Measurements from ENCODE around the gene KRT85.
A peak's percentile ranks its signal among the peaks of the same experiment; 100 is the strongest.

Gene KRT85

DNA sequence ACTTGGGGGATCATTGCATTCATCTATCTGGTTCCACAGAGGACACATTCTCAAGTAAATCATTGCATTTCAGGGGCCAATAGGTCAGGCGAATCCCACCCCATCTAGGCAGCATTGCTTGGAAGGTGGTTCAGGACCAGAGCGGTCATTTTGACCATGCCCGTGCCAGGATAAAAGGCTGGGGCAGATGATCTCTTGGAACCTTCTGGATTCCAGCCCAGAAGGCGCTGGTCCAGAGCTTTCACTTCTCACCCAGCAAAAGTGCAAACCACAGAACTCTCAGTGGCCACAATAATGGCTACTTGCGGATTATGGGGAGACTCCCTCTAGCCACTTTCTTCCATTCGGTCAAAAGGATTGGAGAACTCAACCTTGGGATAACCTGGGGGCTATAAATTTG is 595 bp upstream of the KRT85 start:
- no peak for DNase-seq (ENCODE audit: low spot score)

DNA sequence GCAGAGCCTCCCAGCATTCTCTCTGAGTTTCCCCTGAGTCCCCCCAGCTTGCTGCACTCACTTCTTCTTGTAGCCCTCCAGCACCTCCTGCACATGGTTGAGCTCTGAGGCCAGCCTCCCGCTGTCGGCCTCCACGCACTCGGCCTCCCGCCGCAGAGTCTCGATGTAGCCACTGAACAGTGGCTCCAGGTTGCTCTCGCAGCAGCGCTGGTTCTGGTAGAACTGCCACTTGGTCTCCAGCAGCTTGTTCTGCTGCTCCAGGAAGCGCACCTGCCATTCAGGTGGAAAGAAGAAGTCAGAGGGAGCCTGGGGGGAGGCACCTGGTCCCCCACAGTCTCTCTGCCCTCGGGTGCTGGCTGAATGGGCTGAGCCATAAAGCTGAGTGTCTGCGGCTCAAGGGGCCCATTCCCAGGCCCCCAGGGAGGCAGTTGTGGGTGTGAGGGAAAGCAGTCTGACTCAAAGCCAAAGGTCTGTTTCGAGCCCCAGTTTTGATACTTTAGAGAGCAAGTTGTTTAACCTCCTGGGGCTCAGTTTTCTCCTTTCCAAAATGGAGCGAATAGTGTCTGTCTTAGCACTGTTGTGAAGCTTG is 2.3 kb downstream of the KRT85 start:
- no peak for DNase-seq (ENCODE audit: low spot score)

DNA sequence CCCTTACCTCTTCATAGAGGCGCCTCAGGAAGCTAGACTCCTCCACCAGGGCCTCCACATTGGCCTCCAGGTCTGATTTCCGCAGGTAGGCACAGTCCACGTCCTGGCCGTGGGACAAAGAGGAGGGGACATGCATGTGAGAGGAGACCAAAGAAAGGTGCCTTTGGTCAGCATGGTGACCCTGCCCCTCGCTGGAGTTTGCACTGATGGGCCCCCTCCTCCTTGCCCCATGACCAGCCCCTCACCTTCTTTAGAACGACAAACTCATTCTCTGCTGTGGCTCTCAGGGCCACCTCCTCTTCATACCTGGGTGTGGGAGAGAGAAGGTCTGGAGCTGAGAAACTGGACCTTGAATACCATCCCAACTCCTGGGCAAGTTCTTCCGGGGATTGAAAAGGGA is 3.2 kb downstream of the KRT85 start:
- no peak for DNase-seq (ENCODE audit: low spot score)

DNA sequence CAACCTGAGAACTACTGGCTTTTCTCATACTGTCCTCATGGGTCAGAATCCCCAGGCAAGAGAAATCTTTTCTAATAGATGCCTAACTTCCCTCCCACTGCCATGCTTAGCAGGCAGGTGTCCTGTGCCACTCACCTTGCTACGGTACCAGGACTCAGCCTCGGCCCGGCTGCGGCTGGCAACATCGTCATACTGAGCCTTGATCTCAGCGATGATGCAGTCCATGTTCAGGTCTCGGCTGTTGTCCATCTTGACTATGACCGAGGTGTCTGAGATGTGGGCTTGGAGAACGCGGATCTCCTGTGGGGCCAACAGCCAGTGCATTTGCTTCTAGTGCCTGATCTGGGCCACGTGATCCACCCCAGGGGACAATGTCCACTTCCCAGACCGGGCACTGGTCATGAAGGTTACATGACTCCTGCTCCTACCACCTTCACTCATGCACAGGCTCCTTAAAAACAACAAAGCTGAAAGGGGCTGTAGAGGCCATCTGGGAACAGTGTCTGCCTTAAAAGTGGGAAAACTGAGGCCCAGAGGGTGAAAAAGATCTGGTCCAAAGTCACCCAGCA is 4.1 kb downstream of the KRT85 start:
- no peak for DNase-seq (ENCODE audit: low spot score)

DNA sequence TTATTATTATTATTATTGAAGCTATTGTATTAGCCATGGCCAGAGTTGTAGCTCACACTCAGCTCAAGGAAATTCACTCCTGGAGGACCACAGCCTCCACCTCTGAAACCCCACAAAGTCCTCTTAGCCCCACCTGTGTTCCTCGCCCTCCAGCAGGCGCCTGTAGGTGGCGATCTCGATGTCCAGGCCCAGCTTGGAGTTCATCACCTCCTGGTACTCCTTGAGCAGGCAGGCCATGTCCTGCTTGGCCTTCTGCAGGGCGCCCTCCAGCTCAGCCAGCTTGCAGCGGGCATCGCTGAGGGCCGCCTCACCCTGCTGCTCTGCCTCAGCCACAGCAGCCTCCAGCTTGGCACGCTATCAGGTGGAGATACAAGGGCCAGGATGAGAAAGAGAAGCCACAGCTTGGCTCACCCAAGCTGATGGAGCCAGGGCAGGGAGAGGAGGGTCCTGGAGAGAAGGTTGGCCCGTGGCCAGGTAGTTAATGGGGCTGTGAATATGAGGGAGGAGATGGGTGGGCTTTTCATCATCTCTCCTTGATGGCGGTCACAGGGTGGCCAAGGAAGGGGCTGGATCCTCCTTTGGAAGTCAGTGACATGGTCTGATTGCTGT is 5.1 kb downstream of the KRT85 start:
- no peak for DNase-seq (ENCODE audit: low spot score)

DNA sequence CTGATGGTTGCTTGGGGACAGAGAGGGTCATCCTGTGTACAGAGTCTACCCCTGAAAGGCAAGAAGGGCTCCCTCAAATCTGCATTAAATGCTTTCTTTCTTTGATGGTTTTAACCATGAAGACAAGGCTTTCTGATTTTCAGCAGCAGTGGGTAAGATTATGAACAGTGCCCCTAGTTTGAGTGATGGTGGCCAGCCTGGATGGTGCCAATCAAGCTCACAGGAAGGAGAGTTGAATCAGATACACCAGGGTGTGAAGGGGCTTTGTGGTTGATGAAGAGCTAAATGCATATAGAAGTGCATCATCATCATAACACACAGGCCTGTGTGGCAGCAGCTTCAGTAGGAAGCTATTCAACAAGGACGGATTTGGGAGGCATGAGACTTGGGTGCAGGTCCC is 5.7 kb downstream of the KRT85 start:
- no peak for DNase-seq (ENCODE audit: low spot score)

DNA sequence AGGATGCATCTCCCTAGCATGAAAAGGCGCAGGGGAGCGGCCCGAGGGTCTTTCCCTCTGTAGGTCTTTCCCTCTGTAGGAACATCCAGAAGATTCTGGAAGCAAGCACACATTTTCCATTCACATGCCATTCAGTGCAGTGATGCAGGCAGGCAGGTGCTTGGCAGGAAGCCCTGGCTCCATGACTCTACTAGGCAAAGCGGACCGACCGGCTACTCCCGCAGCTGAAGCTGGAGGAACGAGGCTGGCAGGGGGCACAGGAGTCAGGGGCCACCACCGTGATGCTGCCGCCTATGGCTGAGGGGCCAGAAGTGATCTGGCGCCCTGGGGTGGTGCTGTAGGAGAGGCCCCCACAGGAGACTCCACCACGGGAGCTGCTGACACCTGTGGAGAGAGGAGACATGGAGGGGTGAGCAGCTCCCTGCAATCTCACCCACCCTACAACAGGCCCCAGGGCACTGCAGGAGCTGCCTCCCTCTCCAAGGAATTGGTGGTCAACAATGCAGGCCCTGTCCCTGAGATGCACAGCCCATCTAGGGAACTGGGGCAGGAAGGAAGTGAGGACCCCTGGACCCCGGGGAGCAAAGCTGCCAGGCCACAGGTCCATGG is 6.5 kb downstream of the KRT85 start:
- DNase-seq (ENCODE audit: low spot score), result no peak

DNA sequence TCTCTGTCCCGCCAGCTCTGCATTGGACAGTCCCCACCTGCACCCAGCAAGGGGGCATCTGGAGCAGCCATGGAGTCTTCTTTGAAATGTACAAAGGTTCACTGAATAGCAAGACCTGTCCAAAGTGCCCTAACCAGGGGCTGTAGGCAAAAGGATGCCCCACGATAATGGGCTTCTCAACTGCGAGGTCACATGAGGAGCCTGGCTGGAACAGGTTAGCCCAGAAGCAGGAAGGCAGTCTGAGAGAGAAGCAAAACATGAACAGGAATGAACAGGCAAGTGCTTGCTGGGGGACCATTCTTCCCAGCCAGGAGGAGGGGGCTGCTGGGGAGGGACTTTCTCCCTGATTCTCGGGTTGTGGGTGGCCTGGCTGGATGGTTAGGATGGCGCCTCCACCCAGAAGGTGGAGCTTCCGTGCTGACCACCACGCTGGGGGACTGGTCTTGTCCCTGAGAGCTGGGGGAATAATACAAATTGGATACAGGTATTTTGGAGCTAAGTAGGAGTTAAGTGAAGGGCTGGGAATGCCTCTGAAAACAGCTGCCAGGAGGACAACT is 7.1 kb downstream of the KRT85 start:
- DNase-seq (ENCODE audit: low spot score), result no peak

DNA sequence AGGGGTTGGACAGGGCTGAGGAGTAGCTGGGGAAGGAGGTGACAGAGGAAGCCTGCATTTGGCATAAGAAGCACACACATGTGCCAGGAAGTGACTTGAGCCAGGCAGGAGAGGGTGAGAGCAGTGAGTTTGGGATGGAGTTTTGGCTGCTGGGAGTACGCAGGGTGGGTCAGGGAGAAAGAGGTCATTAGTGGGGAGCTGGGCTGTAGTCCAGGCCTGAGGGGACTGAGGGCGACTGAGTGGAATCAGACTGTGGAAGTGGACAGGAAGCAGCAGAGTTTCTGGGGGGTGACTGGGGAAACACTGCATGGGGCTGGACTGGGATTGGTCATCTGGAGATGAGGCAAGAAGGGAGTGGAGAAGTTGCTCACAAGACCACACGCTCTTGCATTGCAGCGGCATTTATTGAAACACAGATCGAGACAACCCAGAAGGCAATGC is 7.6 kb downstream of the KRT85 start:
- no peak for DNase-seq (ENCODE audit: low spot score)

DNA sequence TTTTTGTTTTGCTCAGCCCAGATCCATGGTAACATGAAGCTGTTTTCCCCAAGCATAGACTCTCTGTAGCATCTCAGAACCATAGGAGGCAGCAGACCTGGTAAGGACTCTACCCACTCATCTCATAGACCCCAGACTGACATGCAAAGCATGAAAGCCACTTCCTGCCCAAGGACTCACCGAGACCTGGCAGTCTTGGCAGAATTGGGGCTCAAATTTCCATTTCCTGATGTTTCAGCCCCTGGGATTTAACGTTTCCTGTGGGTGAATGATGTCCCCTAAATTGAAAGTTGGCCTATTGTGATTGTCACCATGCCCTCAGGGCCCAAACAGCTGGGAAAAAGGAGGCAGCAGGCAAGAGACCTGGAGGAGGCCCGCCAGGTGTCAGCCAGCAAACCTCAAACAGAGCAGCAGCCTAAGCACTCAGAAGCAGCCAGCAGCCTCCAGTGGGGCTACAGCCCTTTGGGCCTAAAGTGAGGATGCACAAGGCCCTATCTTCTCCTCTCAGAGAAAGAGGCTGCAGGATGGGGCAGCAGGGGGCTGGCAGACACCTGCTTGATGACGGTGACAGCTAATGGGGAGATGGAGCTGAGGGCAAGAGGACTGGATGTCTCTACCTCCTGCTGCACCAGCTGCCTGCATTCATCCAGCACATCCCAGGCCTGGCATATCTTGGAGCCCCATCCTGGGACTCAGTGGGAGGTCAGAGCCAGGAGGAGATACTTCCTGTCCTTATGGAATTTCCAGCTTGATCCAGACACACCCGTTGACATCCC is 8.5 kb downstream of the KRT85 start:
- DNase-seq (ENCODE audit: low spot score), result no peak

DNA sequence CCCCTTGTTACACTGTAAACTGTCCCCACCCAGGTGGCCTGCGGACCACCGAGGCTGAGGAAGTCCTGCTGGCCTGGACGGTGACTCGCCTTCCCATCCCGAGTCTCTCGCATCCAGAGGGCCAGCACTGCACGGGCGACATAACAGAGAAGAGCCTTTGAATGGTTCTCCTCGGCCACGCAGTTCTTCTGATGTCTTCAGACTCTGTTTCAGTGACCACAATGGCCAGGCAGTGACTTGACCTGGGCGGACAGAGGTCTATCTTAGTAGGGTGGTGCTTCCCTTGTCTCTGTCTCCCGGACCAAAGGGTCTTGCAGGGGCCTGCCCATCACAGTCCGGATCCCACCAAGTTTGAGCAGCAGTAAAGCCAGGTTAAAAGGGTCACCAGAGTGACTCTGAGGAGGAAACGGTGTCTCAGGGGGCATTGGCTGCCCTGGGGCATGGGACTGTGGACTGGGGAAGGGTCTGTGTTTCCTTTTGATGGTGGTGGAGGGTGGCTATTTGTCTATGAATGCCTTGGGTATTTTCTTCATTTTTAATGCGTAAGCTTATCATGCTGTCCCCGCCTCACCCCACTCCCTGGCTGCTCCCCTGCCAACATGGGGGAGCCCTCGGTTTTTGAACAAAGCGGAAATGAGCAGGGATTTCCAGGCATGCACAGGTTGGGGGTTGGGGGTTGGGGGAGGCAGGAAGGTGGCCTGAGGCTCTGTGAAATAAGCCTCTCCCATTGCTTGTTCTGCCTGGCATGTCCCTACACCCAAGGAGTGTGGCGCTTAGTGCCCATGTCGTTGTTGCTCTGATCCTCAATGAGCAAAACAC is 10.3 kb downstream of the KRT85 start:
- no peak for DNase-seq (ENCODE audit: low spot score)

DNA sequence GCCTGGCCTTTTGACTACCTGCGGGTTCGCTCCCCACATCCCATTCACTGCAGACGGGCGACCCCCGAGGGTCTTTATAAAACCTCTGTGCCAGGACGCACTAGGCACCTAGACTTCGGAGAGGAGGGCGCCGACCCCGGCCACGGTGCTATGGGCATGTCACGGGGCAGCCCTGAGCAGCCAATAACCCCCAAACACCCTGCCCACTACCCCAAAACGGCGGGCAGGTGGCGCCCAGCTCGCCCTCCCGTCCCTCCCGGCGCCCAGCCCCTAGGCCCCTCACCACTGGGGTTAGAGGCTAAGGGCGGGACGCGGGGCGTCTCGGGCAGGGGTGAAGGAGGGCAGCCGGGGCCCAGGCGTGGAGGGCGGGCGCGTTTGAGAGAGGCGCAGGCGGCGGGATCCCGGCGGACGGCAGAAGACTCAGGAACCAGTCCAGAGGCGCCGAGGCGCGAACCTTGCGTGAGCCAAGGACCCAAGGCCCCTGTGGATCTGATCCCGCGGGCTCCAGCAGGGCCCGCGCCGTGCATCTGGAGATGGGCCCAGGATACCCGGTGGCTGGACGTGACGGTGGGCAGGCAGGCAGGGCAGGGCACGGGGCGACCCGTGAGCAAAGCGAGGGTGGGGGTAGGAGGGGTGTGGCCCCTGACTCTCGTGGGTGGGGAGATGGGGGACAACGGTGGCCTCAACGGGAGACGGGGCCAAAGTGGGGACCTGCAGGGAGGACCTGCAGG is 11.1 kb downstream of the KRT85 start:
- no peak for DNase-seq (ENCODE audit: low spot score)

DNA sequence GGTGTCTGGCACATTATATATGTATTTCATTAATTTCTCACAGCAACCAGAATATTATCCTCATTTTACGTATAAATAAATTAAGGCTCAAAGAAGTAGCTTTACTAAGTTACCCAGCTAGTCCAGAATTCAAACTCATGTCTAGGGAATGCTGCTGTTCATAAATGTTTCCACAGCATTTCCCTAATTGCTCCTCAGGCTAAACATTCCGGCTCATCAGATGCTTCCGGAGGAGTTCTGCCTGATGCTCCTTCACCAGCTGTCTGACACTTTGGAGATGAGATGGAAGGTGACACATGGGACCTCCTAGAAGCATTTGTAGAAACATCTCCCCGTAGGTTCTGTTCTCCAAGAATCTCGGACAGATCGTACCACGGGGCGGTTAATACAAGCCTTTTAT is 12.1 kb downstream of the KRT85 start:
- no peak for DNase-seq (ENCODE audit: low spot score)

DNA sequence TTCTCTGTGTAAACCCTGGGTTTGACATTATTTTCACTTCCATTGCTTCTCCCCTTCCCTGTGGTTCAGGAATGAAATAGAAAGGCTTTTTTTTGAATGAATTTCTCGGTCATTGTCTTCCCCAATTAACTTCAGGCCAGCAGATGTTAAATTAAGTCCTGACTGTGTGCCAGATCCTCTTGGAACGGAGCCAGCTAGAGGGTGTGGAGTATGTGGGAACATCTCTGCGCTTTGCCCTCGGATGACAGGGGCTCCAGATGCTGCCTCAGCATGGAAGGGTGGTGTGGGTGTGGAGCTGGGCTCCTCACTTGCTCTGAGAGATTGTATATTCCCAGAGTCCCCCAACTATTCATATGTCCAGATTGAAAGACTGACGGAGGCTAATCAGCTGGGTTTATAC is 13.1 kb downstream of the KRT85 start:
- peak; percentile 6 for DNase-seq (ENCODE audit: low spot score)

DNA sequence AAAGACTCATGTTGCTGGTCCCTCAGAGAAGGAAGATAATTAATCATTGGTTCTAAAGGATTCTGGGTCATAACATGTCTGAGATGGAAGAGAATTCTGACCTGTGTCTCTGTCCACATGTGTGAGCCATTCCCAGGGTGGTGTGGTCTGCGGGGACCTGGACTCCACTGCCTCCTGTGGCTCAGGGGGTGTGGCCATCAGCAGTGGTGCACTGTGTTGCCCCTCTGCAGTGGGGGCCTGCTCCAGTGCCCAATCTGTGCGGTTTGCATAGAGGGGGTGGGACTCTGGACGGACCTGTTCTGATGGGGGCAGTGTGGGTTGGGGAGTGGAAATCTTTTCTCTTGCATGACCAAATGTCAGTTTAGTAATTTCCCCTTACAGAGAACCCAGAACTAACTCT is 13.5 kb downstream of the KRT85 start:
- DNase-seq (ENCODE audit: low spot score), result no peak

DNA sequence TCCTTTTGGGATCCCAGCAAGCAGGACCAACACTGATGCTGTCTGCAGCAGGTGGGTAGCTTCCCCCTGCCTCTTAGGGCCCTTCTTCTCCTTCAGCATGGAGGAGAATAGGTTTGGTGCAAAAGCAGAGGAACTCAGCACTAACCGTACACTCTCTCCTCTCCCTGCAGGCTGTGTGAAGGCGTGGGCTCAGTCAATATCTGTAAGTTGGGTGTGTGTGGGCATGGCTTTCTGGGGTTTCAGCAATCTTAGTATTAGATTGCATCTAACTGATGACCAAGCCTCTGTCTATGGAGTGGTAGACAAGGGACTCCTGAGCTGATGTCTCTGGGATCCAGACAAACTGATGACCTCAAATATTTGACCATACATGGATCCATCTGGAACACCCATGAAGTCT is 14.3 kb downstream of the KRT85 start:
- no peak for DNase-seq (ENCODE audit: low spot score)

DNA sequence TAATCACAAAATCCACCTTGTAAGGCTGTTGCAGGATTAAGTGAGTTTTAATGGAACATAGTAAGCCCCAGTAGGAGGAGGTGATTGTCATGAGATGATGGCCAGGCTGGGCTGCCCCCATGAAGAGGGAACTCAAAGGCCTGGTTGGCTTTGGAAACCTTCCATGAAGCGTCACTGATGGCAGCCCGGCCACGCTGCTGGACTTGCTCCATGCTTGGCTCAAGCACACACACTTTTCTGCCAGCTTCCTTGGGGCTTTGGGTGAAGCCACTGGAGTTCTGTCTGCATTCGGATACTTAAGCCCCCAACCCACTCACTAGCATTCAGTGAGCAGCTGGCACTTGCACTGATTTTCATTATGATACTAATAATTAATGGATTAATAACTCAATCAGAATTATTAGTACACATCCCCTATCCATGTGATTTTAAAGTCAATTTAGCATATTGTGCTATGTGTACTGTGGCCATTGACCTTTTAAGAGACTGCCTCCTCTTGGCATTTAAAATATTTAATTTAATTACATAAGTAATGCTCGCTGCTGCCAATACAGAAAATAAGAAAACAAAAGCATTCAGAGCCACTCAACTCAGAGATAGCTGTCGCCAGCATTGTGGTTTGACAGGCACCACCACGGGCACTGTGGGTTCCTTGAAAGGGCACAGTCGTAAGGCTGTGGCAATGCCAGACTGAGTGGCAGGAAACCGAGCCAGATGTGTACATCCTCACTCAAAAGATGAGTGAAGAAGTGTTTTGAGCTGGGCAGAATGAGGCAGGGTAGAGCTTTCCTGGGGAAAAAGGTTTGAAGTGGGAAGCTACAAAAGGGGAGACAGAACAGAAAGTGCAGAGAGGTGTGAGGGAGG is 15.9 kb downstream of the KRT85 start:
- no peak for DNase-seq (ENCODE audit: low spot score)

DNA sequence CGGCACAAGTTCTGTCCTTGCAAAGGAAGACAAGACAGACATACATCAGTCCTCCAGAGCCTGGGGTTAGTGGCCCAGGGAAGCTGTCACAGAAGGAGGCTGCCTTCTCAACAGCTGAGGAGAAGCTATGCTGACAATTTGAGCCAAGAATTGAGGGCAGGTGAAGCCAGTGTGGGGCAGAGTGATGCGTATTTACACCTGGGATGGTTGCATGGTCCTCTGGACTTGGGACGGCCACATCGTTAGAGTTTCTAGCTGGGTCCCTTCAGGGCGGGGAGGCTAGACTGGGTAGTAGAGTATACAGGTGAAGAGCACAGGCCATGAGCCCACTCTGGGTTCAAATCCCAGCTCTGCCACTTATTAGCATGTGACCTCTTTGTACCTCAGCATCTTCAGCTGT is 16.5 kb downstream of the KRT85 start:
- DNase-seq (ENCODE audit: low spot score), result no peak

DNA sequence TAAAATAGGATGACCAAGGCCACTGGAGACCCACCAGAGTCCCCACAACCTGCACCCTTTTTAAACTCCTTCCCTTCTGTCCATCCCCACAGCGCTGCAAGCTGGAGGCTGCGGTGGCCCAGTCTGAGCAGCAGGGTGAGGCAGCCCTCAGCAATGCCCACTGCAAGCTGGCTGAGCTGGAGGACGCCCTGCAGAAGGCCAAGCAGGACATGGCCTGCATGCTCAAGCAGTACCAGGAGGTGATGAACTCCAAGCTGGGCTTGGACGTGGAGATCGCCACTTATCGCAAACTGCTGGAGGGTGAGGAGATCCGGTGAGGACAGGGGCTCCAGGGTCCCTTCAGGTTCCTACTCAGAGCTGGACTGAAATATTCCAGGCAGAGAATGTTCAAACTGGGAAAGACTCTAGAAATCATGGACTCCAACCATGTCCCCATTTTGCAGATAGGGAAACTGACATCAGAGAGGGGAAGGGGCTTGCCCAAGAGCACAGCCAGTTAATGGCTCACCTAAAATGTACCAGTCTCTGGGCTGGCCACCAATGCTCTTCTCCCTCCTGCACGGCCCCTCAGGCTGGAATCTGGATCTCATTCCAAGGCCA is 17.2 kb downstream of the KRT85 start:
- DNase-seq (ENCODE audit: low spot score), result no peak

DNA sequence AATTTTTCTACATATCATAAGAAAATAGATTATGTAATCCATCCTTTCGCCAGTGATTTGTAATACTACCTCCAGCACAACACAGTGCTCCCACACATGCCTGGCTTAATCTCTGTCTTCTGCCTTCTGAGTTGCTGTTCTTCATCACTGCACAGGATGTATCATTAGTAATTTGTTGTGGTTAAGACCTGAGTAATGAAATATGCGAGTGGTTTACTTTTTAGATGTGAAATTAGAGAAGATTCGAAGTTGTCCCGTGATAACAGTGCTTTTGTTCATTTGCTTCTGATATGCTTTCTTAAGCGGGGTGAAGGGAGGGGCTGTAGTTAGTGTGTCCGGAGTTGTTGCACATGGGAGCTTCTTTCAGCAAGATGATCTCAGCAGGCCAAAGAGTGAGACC is 18.1 kb downstream of the KRT85 start:
- no peak for DNase-seq (ENCODE audit: low spot score)

Measured in hematopoietic multipotent progenitor cell treated with erythropoietin and hydrocortisone succinate and interleukin-3 and kit ligand, for 15 days (in vitro differentiated cells).